ENCODE measurements around the gene ZNF646.

ZNF646 gene

DNA sequence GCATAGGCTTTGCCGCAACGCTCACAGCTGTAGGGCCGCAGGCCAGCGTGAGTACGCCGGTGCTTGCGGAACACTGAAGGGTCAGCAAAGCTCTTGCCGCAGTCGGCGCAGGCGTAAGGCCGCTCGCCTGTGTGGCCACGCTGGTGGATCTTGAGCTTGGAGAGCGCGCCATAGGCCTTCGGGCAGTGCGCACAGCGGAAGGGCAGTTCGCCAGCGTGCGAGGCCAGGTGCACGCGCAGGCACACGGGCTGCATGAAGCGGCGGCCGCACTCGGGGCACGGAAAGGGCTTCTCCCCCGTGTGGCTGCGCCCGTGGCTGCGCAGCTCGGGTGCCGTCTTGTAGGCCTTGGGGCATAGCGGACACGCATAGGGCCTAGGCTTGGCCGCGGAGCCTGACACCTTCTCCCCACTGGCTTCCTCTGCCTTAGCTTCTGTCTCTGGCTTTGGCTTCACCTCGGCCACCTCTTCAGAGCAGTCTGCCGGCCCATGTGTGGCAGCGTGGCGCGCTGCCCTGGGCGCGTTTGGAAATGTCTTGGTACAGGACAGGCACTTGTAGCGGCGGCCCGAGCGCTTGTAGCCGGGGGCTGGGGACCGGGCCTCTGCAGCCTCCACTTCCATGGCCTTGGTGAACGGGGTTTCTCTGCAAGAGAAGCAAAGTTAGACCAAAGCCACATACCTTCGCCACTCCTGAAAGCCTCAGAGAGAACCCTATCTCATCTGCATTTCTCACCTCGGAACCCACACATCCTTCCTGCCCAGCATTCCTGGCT, 10.2 kb upstream of the ZNF646 start:
- peak; percentile 23 to 33 for DNase-seq

DNA sequence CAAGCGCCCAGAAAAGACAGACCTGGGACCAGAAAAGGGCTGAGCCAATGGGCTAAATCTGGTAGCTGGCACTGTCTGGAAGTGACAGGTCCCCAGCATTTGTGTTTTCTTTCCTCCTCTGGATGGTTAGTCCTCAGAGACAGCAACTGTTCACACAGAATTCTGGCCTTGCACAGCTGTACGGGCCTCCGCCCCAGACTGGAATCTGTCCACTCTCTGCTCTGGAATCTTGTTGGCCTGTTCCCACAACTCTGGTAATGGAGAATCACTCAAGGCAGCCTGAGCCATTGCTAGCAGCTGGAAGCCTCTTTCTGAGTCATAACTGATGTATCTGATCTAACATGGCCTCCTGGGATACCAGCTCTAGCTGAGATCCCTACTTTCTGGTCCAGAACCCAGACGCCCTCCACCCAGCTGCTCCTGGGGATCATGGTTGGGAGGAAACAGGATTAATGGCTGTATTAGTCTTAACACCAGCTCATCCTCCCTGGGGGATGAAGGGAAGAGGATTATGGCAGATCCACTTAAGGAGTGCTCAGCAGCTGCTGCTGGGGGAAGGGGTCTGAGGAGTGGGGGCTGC, 9.2 kb upstream of the ZNF646 start:
- no peak for DNase-seq

- DNase-seq = no peak
Measured at GRCh38 chr16:31067342-31067741, 6.9 kb upstream of the ZNF646 start.

DNA sequence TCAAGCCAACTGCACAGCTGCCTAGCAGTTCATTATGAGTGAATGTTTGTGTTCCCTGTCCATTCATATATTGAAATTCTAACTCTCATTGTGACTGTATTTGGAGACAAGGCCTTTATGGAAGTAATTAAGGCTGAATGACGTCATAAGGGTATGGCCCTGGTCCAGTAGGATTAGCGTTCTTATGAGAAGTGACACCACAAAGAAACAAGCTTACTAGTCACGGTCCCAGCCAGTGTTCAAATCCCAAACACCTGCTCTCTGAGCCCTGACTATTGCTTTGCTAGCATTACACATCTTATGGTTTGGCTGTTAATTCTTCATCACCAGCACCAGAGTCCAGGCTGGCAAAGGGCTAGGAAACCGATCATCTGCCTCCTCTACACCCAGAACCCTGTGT, 2.4 kb upstream of the ZNF646 start:
- no peak for DNase-seq

GRCh38 chr16:31072540-31073141, 1.6 kb upstream of the ZNF646 start:
- DNase-seq = peak in 1 of 2 donors; percentile 35

DNA sequence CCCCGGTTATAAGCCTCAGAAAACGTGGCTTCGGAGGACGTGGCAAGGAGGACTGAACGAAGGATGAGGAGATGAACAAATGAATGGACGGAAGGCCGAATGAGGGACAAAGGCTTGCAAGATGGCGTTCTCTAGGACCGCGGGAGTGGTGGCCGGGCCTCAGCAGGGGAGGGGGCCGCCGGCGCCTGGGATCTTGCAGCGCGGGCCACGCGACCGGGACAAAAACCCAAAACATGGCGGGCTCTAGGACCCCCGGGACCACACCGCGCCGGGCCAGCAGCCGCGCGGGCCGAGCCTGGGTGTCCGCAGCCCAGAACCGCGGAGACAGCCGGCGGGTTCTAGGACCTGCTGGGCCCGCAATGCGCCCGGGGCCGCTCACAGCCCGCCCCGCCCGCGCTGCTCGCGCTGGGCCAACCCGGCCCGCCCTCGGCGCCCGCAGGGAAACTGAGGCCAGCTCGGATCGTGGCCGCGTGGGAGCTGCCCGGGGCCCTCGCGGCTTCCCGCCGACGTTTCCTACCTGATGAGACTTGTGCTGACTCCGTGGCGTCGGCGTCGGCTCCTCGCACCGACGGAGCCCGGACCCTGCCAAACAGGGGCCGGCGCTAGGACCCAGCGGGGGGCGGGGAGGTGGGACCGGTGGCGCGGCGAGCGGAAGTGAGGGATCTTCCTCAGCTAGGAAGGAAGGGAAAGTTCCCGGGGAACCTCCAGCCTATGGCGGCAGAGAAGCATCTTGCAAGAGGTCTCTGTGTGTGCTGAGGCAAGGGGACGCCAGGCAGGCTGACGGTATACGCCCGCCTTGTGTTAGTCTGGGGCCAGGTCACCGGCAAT, 866 bp upstream of the ZNF646 start:
- DNase-seq = peak; percentile 81 to 86

GRCh38 chr16:31074814-31075183, 577 bp downstream of the ZNF646 start:
- no peak for DNase-seq

GRCh38 chr16:31076319-31076718, 2.1 kb downstream of the ZNF646 start:
- no peak for DNase-seq

DNA sequence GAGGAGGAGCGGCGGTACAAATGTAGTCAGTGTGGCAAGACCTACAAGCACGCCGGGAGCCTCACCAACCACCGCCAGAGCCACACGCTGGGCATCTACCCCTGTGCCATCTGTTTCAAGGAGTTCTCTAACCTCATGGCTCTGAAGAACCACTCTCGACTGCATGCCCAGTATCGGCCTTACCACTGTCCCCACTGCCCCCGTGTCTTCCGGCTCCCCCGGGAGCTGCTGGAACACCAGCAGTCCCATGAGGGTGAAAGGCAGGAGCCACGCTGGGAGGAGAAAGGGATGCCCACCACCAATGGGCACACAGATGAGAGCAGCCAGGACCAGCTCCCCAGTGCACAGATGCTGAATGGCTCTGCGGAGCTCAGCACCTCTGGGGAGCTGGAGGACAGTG, 2.8 kb downstream of the ZNF646 start:
- no peak for DNase-seq

GRCh38 chr16:31077592-31078396, 3.6 kb downstream of the ZNF646 start:
- no peak for DNase-seq

- DNase-seq = no peak
Measured at GRCh38 chr16:31078597-31079341, 4.5 kb downstream of the ZNF646 start.

- DNase-seq = no peak
Measured at GRCh38 chr16:31079342-31079944, 5.2 kb downstream of the ZNF646 start.

DNA sequence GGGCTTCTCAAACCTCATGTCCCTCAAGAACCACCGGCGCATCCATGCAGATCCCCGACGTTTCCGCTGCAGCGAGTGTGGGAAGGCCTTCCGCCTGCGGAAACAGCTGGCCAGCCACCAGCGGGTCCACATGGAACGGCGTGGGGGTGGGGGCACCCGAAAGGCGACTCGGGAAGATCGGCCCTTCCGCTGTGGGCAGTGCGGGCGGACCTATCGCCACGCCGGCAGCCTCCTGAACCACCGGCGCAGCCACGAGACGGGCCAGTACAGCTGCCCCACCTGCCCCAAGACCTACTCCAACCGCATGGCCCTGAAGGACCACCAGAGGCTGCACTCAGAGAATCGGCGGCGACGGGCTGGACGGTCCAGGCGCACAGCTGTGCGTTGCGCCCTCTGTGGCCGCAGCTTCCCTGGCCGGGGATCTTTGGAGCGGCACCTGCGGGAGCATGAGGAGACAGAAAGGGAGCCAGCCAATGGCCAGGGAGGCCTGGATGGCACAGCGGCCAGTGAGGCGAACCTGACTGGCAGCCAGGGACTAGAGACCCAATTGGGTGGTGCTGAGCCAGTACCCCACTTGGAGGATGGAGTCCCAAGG, 5.9 kb downstream of the ZNF646 start:
- no peak for DNase-seq

DNA sequence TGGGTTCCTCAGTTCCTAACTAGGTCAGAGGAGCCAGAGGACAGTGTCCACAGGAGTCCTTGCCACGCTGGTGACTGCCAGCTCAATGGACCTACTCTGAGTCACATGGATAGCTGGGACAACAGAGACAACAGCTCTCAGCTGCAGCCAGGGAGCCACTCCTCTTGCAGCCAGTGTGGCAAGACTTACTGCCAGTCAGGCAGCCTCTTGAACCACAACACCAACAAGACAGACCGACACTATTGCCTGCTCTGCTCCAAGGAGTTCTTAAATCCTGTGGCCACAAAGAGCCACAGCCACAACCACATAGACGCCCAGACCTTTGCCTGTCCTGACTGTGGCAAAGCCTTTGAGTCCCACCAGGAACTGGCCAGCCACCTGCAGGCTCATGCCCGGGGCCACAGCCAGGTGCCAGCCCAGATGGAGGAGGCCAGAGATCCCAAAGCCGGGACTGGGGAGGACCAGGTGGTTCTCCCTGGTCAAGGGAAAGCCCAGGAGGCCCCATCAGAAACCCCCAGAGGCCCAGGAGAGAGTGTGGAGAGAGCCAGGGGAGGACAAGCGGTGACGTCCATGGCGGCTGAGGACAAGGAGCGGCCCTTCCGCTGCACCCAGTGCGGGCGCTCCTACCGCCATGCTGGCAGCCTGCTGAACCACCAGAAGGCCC, 6.7 kb downstream of the ZNF646 start:
- DNase-seq = no peak

DNA sequence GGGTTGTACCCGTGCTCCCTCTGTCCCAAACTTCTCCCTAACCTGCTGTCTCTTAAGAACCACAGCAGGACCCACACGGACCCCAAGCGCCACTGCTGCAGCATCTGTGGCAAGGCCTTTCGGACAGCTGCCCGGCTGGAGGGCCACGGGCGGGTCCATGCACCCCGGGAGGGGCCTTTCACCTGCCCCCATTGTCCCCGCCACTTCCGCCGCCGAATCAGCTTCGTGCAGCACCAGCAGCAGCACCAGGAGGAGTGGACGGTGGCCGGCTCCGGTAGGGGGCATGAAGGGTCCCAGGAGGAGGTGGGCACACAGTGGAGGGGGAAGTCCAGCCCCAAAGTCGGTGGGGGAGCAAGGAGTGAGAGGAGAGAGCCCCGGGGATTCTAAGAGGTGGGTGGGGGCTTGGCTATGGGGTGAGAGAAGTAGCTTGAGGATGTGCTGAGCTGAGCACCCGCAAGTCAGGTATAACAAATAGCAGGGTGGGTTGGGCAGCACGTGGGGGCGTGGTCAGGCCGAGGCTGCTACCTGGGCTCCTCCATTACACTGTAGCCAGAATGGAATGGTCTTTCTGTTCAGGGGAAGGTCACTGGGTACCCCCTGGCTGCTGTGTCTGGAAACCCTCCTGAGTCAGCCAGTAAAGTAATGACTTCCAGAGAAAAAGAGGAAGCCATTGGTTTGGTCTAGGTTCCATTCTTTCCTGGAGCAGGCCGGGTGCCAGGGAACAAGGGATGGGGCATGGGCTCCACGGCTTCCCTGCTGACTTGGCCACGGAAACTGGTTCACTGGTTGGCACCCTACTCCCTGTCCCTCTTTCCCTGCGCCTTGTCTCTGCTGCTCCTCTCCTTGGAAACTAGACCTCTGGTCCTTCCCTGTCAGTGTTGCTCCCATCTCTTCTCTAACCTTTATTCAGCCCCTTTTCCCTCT, 7.5 kb downstream of the ZNF646 start:
- DNase-seq = no peak

- DNase-seq = no peak
Measured at GRCh38 chr16:31082368-31083045, 8.3 kb downstream of the ZNF646 start.

GRCh38 chr16:31083081-31083480, 8.9 kb downstream of the ZNF646 start:
- no peak for DNase-seq

DNA sequence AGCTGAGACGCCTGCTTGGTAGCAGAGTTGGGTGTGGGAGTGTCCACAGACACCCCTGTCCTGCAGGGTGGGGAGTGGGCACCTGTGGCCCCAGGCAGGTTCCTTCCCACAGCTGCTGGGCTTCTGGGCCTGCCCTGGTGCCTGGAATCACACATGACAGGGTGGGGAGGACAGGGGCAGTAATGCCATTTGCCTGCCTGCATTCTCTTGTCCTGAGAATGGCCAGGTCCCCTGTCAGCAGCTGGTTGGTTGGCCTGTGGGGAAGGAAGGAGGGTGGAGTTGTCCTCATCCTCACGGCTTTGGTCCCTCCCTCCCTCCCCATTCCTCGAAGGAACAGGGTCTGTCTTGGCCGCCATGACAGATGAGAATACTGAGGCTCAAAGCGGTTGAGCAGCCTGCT, 9.3 kb downstream of the ZNF646 start:
- no peak for DNase-seq

GRCh38 chr16:31083981-31084380, 9.8 kb downstream of the ZNF646 start:
- DNase-seq = no peak
